Measurements from ENCODE around the gene SYT14.

GRCh38 chr1:209999005-209999404, 61.0 kb downstream of the SYT14 start:
- no peak for TF ChIP-seq CTCF (IDR thresholded peaks at IDR 0.05)
- TF ChIP-seq POLR2A (IDR thresholded peaks at IDR 0.05) = no peak

Data from thyroid gland (tissue), 4 donors.